Esophagus muscularis mucosa (tissue), 3 donors: ENCODE measurements around the gene SMAD1.

Experiments
- POLR2AphosphoS5 ChIP-seq, 2 donors: sonication (generic); formaldehyde crosslinking; IDR thresholded peaks; one replicate each; pipeline ENCODE4 v1.6.1; 2017; ENCODE audit warnings: antibody characterized with exemption in 2 of 2
- TF ChIP-seq, protein P1 (sequence below), 3 experiments: fragments of 200-600 bp in 2 of 3; fragments of 450-650 bp in 1 of 3; sonication (generic) in 2 of 3; IDR thresholded peaks; one replicate each; pipeline ENCODE4 v1.5.1; 2017 to 2019; ENCODE audit warnings: antibody characterized with exemption in 3 of 3, mild to moderate bottlenecking in 2 of 3, moderate library complexity in 1 of 3

DNA sequence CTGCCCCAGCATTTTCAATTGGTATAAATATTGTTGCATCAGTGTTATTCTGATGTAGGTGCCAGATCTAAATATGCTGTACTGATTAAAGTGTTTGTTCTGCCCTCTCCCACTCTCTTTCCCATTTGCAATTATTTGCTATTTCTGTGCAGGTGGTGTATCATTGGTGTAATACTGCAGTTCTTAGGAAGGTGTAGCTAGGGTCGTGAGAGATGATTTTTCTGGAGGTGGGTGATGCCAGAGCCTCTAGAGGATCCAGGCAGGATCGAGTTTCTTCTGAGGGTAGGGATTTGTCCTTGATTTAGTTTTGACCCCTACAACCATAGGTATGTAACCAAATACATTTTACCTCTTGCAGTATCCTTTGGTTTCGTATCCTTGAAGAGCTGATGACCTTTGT is 1.9 kb downstream of the SMAD1 start:
- TF ChIP-seq, protein P1, sequence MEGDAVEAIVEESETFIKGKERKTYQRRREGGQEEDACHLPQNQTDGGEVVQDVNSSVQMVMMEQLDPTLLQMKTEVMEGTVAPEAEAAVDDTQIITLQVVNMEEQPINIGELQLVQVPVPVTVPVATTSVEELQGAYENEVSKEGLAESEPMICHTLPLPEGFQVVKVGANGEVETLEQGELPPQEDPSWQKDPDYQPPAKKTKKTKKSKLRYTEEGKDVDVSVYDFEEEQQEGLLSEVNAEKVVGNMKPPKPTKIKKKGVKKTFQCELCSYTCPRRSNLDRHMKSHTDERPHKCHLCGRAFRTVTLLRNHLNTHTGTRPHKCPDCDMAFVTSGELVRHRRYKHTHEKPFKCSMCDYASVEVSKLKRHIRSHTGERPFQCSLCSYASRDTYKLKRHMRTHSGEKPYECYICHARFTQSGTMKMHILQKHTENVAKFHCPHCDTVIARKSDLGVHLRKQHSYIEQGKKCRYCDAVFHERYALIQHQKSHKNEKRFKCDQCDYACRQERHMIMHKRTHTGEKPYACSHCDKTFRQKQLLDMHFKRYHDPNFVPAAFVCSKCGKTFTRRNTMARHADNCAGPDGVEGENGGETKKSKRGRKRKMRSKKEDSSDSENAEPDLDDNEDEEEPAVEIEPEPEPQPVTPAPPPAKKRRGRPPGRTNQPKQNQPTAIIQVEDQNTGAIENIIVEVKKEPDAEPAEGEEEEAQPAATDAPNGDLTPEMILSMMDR (IDR thresholded peaks at IDR 0.05) = no peak
- no peak for TF ChIP-seq POLR2AphosphoS5 (IDR thresholded peaks at IDR 0.05)
